NCI-H187 (cell line): ENCODE measurements around the gene PLEKHA4.
"Not testable (repeated sequence)": the region's sequence is repeated elsewhere in the genome, so short reads cannot be mapped to it uniquely, and the experiment has no call there.

ENCODE experiments used
- DNase-seq, 2 experiments: peaks; one replicate each; lab custom pipeline; 2025; lab: John Stamatoyannopoulos, UW

PLEKHA4 gene

GRCh38 chr19:48887861-48888612 lies 19.6 kb upstream of the PLEKHA4 start:
- no peak for DNase-seq

- DNase-seq: no peak
These were observed 15.3 kb upstream of the PLEKHA4 start for GRCh38 chr19:48883726-48884125.

GRCh38 chr19:48881741-48882657 lies 13.6 kb upstream of the PLEKHA4 start:
- peak in 1 of 2 experiments; percentile 18 for DNase-seq

- not testable (repeated sequence) for DNase-seq
These were observed 11.3 kb upstream of the PLEKHA4 start for GRCh38 chr19:48879696-48880095.

- DNase-seq: no peak
These were observed 10.7 kb upstream of the PLEKHA4 start for GRCh38 chr19:48879025-48879637.

GRCh38 chr19:48878196-48879024 lies 10.0 kb upstream of the PLEKHA4 start:
- no peak for DNase-seq

- no peak for DNase-seq
These were observed 9.4 kb upstream of the PLEKHA4 start for GRCh38 chr19:48877855-48878195.

GRCh38 chr19:48876043-48876981 lies 7.9 kb upstream of the PLEKHA4 start:
- not testable (repeated sequence) for DNase-seq

- DNase-seq: no peak
These were observed 6.1 kb upstream of the PLEKHA4 start for GRCh38 chr19:48874303-48875135.

- DNase-seq: no peak
These were observed 5.3 kb upstream of the PLEKHA4 start for GRCh38 chr19:48873476-48874302.

- DNase-seq: peak in 1 of 2 experiments; percentile 25
These were observed 4.6 kb upstream of the PLEKHA4 start for GRCh38 chr19:48872884-48873475.

- peak; percentile 97 to 99 for DNase-seq
These were observed 3.9 kb upstream of the PLEKHA4 start, which contains the start of gene PPP1R15A for GRCh38 chr19:48872182-48872883. Gene PPP1R15A (plus strand): TSS chr19:48872421. CDS start chr19:48873234, 813 bp downstream.

- DNase-seq: not testable (repeated sequence)
These were observed 3.2 kb upstream of the PLEKHA4 start for GRCh38 chr19:48871471-48872181.

GRCh38 chr19:48870048-48870447 lies 1.6 kb upstream of the PLEKHA4 start:
- no peak for DNase-seq

GRCh38 chr19:48867746-48868113 lies 687 bp downstream of the PLEKHA4 start:
- DNase-seq: no peak

- no peak for DNase-seq
These were observed 1.2 kb downstream of the PLEKHA4 start for GRCh38 chr19:48867123-48867745.

GRCh38 chr19:48866692-48867091 lies 1.7 kb downstream of the PLEKHA4 start:
- no peak for DNase-seq
